GM21381 (cell line): Measurements from ENCODE around the gene C20orf202.

Experiments used
- ATAC-seq: cut with Tn5 transposase; IDR thresholded peaks from one replicate; pipeline ENCODE4 v1.9.1; 2021; ENCODE audit warnings: mild to moderate bottlenecking, moderate library complexity; ENCODE audit not compliant: unreplicated experiment

C20orf202 gene

GRCh38 chr20:1184260-1184637 is 19.0 kb upstream of the C20orf202 start:
- ATAC-seq, result no peak

DNA sequence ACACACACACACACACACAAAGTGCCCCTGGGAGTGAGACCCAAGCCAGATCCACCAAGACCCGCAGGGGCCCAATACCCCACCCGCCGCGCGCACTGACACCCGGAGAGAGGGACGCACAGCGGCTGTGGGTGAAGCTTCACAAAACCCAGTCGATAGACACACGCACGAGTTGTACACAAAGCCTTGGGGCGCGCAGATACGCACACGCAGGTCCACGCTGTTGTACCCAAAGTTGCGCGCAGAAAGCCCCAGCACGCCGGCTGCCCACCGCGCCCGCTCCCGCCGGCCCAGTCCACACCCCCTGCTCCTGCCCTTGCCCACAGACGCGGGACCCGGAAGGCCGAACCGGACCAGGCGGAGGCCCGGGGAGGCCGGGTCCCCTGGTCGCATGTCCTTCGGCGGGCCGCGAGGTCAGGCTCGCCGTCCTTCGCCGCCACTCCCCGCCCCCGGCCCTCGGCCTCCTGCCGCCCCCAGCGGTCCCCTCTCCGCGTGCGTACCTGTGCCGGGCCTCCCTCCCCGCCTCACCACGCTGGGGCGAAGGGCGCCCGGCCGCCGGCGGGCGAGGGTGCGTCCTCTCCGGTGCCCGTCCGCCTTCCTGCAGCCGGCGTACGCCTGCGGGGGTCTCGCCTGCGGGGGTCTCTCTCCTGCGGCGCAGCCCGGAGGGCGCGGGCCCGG is 18.5 kb upstream of the C20orf202 start, which contains the start of gene TMEM74B:
TSS of gene TMEM74B (minus strand) at position 344 of the 678 bp plus-strand sequence. CDS start 1,180 bp downstream, outside the sequence.
- no peak for ATAC-seq

- no peak for ATAC-seq
Observed at GRCh38 chr20:1185316-1185741, 17.9 kb upstream of the C20orf202 start.

DNA sequence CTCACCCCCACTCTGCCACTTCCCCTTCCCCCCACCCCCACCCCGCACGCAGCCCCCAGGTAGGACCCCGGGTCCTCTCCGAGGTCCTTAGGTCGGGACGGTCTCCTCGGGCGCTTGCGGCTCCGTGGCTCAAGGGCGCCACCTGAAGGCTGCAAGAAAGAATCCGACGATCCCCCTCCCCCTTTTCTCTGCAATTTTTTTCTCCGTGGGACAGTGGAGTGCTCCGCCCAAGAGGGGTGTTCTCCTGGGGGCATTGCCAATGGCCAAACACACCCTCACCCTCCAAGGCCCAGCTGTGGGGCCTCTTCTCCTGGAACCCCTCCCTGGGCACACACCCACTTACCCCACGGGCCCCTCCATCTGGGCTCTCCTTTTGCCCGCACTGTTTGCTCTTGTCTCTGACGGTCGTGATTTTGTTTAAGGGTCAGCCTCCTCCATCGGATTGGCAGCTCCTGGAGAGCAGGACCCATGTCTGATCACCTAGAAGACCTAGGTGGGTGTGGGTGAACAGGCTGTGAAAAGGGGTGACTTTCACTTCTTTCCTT is 17.4 kb upstream of the C20orf202 start:
- ATAC-seq, result no peak

GRCh38 chr20:1186367-1186991 is 16.8 kb upstream of the C20orf202 start:
- ATAC-seq, result no peak

DNA sequence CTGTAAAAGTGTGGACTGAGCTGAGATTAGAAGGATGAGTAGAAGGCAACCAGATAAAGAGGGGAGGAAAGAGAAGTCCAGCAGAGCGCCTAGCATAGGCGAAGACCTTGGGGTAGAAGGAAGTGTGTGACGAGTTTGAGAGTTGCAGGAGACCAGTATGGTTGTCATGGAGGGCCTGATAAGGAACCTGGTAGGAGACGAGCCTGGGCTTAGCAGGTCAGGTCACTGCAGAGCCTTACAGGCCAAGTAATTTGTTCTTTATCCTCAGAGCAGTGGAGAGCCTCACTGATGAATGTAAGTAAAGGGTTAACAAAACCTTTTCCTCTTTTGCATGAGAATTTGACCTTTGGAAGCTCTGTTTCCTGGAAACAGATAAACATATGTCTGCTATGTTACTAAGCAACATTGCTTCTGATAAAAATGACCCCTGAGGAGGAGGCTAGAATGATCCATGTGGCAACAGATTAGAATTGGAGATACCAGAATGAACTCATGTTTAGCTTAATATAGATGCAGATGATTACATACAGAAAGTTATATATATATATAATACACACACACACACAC is 15.6 kb upstream of the C20orf202 start:
- ATAC-seq, result no peak

- ATAC-seq, result no peak
Observed at GRCh38 chr20:1188347-1188746, 14.9 kb upstream of the C20orf202 start.

DNA sequence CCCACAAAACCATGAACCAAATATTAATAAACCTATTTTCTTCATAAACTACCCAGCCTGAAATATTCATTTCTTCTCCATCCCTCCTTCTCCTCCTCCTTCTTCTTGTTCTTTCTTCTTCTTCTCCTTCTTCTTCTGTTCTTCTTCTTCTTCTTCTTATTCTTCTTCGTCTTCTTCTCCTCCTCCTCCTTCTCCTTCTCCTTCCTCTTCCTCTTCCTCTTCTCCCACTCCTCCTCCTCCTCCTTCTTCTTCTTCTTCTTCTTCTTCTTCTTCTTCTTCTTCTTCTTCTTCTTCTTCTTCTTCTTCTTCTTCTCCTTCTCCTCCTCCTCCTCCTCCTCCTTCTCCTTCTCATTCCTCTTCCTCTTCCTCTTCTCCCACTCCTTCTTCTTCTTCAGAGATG is 13.4 kb upstream of the C20orf202 start:
- no peak for ATAC-seq

GRCh38 chr20:1190847-1191246 is 12.4 kb upstream of the C20orf202 start:
- ATAC-seq, result no peak

DNA sequence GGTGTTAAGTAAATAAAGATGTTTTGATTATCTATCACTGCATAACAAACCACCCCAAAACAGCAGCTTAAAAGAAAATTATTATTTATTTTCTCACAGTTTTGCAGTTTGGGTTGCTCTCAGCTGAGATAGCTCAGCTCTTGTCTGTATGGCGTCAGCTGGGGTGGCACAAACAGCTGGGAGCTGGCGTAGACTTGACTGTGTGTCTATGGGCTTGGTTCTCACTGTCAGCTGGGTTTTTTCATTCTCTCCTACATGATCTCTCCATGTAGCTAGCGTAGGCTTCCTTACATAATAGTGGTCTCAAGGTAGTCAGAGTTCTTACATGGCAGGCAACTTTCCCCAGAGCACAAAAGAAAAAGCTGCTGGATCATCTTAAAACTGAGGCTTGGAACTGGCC is 12.0 kb upstream of the C20orf202 start:
- ATAC-seq, result no peak

- ATAC-seq, result no peak
Observed at GRCh38 chr20:1195226-1195625, 8.0 kb upstream of the C20orf202 start.

DNA sequence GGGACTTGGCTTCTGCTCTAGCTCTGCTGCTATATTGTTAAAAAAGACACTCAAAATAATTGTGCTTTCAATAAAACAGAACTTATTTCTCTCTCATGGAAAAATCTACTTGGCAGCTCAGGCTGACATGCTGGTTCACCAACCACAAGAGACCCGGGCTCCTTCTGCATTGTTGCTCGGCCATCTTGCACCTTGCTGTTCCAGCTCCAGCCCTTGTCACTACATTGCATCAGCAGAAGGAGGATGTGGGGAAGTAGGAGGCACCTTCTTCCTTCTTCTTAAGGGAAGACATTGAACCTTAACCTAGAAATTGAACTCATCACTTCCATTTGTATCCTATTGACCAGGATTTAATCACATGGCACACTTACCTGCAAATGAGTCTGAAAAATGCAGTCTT is 6.6 kb upstream of the C20orf202 start:
- ATAC-seq, result no peak

- ATAC-seq, result no peak
Observed at GRCh38 chr20:1197801-1198200, 5.5 kb upstream of the C20orf202 start.

DNA sequence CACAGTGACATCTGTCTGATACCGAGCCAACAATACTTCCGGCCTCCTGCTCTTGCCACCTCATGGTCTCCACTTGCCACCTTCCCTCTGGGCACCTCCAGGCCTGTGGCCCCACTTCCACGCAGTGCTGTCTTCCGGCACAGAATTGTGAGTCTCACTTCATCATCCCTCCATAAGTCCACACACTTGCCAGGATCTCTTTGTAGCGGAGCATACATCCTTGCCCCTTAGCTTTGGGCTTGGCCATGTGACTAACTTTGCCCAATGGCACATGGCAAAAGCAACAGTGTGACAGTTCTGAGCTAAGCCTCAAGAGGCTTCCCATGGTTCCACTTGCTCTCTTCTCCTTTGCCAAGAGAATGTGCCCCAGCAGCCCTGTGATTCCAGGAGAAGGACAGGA is 4.5 kb upstream of the C20orf202 start:
- no peak for ATAC-seq

- ATAC-seq, result no peak
Observed at GRCh38 chr20:1199212-1199873, 3.9 kb upstream of the C20orf202 start.

DNA sequence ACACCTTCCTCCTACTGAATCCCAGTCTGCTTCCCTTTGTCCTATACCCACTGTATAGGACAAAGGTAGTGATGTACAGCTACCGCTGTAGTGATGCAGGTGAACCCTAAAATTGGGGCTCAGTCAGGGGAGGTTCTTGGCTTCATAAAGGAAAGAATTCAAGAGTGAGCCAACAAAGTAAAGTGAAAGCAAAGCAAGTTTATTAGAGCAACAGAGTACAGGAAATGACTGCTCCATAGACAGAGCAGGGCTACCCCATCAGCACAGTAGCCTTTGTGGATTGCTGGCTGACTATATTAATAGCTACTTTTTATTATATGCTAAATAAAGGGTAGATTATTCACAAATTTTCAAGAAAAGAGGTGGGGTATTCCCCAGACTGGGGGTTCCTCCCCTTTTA is 3.3 kb upstream of the C20orf202 start:
- no peak for ATAC-seq

DNA sequence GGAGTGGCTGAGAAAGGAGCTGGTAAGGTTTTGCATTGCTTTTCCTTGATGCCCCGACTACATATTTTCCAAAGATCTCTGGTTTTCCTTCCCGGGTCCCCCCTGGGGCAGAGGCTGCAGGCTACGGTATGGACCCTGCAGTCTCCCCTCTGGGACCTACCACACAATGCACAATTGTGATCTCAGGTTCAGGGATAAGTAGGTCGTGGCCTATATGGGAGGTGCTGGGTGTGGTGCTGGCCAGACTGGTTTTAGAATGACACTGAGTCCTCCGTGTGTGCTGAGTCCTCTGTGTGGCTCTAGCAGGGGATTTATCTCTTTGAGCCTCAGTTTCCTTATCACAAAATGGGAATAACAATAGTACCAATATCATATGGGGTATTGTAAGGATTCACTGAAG is 376 bp downstream of the C20orf202 start:
- no peak for ATAC-seq

DNA sequence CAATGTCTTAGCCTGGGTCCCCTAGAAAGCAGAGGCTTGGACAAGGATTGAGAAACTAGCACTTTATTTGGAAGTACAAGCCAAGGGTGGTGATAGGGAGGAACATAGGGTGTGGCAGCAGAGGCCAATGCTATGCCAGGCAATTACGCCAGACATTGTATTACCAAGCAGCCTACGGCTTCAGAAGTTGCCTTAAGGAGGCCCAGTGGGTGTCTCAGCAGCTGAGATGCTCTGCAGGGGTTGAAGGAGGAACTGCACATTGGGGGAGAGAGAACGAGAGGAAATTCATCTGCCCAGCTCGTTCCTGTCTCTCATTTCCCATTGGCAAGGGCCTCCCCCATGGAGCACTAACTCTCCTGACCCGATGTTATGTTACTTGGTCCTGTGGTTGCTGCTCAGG is 859 bp downstream of the C20orf202 start:
- ATAC-seq, result no peak

GRCh38 chr20:1204576-1204975 is 1.3 kb downstream of the C20orf202 start:
- ATAC-seq, result no peak

GRCh38 chr20:1205802-1206201 is 2.5 kb downstream of the C20orf202 start:
- no peak for ATAC-seq

DNA sequence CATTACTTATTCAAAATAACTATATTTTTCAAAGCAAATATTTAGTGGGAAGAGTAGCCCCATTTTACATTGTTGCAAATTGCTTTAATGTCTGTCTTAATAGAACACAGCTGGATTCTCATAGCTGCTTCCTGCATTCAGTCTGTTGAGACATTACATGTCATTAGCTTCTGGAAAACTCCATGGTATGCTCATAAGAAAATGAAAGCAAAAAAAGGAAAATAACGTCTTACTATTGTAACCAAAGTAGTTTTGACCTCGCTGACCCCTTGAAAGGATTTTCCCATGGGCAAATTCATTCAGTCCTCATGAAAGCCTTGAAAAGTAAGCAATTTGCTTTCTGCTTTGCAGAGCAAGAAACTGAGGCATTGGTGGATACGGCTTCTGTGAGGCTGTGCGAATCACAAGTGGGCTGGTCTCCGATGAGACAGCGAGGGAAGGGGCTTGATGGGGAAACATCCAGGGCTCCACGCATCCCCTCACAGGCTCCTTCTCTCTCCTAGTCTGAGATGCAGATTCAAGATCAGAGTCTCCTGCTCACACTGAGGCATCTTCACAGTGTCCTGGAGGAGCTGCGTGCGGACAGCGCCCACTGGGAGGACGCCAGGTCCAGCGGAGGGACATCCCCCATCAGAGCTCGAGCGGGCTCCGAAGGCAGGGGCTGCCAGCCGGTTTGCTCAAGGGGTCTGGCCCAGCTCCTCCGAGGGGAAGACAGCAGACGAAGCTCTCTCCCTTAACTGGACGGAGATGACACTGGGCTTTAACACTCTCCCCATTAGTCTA is 3.3 kb downstream of the C20orf202 start:
- no peak for ATAC-seq
